HFF-Myc (cell line): ENCODE data around the gene LSM7.

Source experiments
- DNase-seq: peaks from one replicate; pipeline ENCODE4 v3.0.0-alpha.2; 2011; ENCODE audit warnings: low read depth; ENCODE audit errors: extremely low read depth
- H3K4me3 ChIP-seq: replicated peaks from 2 replicates; pipeline ENCODE4 v1.5.1; 2011; ENCODE audit warnings: low read depth, mild to moderate bottlenecking, control low read depth, low read length
- CTCF ChIP-seq: IDR thresholded peaks from 2 replicates; pipeline ENCODE4 v1.5.1; 2012; ENCODE audit warnings: mild to moderate bottlenecking, low read depth, low read length, control low read depth; ENCODE audit errors: missing control alignments

The LSM7 gene

GRCh38 chr19:2326699-2327360, 1.6 kb downstream of the LSM7 start:
- H3K4me3 ChIP-seq: peak overlapping the region; percentile 99
- no peak for TF ChIP-seq CTCF
- DNase-seq: no peak

GRCh38 chr19:2325281-2326046, 2.9 kb downstream of the LSM7 start:
- H3K4me3 ChIP-seq: no peak overlapping the region
- TF ChIP-seq CTCF: no peak
- no peak for DNase-seq

GRCh38 chr19:2324220-2324948, 4.0 kb downstream of the LSM7 start:
- H3K4me3 ChIP-seq: no peak overlapping the region
- TF ChIP-seq CTCF: no peak
- no peak for DNase-seq

- TF ChIP-seq CTCF: no peak
- no peak overlapping the region for H3K4me3 ChIP-seq
- no peak for DNase-seq
Measured at GRCh38 chr19:2323707-2324106, 4.7 kb downstream of the LSM7 start.

GRCh38 chr19:2321565-2322283, 6.7 kb downstream of the LSM7 start:
- no peak for DNase-seq
- no peak for TF ChIP-seq CTCF
- H3K4me3 ChIP-seq: no peak overlapping the region

GRCh38 chr19:2320939-2321338, 7.4 kb downstream of the LSM7 start:
- TF ChIP-seq CTCF: no peak
- no peak for DNase-seq
- H3K4me3 ChIP-seq: no peak overlapping the region
